Activated CD4-positive, alpha-beta T cell treated with anti-CD3 and anti-CD28 coated beads, Interleukin-2, amount 50 U/mL, for 1 hour (primary cell): ENCODE results near the gene CT45A6.
"Not testable (repeated sequence)": the region's sequence is repeated elsewhere in the genome, so short reads cannot be mapped to it uniquely, and the experiment has no call there.

Experiments
- DNase-seq: peaks from one replicate; pipeline ENCODE4 v3.0.0-alpha.2; 2020

CT45A6 gene

GRCh38 chrX:135802687-135803086, at the start of gene CT45A6:
Gene CT45A6, minus strand, starts transcription at chrX:135802787. Its CDS starts 3,794 bp downstream, at chrX:135798993.
- DNase-seq = not testable (repeated sequence)

- DNase-seq = not testable (repeated sequence)
Measured at GRCh38 chrX:135837180-135837579, 34.6 kb upstream of the CT45A6 start, which contains the start of gene CT45A7. Gene CT45A7, minus strand, starts transcription at chrX:135837280. Its CDS starts 3,747 bp downstream, at chrX:135833533.

GRCh38 chrX:135819912-135820311, 17.3 kb upstream of the CT45A6 start, which contains the start of gene CT45A2:
Gene CT45A2, minus strand, starts transcription at chrX:135820012. Its CDS starts 3,747 bp downstream, at chrX:135816265.
- not testable (repeated sequence) for DNase-seq

GRCh38 chrX:135785403-135785802, 17.2 kb downstream of the CT45A6 start, which contains the start of gene CT45A5:
Gene CT45A5, minus strand, starts transcription at chrX:135785503. Its CDS starts 3,774 bp downstream, at chrX:135781729.
- DNase-seq = not testable (repeated sequence)

- DNase-seq = not testable (repeated sequence)
Measured at GRCh38 chrX:135768091-135768490, 34.5 kb downstream of the CT45A6 start, which contains the start of gene CT45A3. Gene CT45A3, minus strand, starts transcription at chrX:135768191. Its CDS starts 3,747 bp downstream, at chrX:135764444.

- DNase-seq = not testable (repeated sequence)
Measured at GRCh38 chrX:135744739-135745138, 57.8 kb downstream of the CT45A6 start.
